ENCODE measurements around the gene TMEM176A.

DNA sequence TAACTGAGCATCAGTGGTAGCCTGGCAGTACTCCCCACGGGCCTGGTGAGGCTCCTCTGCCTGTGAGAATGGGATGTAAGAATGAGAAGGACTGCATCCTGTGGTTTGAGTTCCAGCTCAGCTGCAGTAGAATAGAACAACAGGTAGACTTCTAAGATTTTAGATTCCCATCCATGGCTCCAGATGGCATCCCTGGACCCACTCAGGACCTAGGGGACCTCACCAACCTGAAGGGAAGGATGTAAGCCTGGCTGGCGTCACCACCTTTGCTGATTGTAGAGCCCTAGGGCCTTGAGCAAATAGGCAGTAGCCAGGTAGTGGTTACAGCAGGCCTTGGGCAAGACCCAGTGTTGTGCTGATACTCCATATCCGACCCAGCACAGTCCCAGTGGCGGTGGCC lies 42.1 kb downstream of the TMEM176A start:
- TF ChIP-seq, protein P1, sequence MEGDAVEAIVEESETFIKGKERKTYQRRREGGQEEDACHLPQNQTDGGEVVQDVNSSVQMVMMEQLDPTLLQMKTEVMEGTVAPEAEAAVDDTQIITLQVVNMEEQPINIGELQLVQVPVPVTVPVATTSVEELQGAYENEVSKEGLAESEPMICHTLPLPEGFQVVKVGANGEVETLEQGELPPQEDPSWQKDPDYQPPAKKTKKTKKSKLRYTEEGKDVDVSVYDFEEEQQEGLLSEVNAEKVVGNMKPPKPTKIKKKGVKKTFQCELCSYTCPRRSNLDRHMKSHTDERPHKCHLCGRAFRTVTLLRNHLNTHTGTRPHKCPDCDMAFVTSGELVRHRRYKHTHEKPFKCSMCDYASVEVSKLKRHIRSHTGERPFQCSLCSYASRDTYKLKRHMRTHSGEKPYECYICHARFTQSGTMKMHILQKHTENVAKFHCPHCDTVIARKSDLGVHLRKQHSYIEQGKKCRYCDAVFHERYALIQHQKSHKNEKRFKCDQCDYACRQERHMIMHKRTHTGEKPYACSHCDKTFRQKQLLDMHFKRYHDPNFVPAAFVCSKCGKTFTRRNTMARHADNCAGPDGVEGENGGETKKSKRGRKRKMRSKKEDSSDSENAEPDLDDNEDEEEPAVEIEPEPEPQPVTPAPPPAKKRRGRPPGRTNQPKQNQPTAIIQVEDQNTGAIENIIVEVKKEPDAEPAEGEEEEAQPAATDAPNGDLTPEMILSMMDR (IDR thresholded peaks at IDR 0.05; ENCODE audit: insufficient read depth, low read length, poor library complexity, severe bottlenecking): no peak
- TF ChIP-seq EZH2phosphoT487 (conservative IDR thresholded peaks at IDR 0.05; ENCODE audit: low read length): no peak
